HEK293 (cell line): Measurements from ENCODE around the gene COTL1.

ENCODE experiments used
- GLI4 ChIP-seq: fragments of 450-650 bp; formaldehyde crosslinking; IDR thresholded peaks from 2 replicates; pipeline ENCODE4 v1.5.1; 2016; ENCODE audit warnings: missing biosample characterization, missing genetic modification characterization
- KLF17 ChIP-seq: fragments of 450-650 bp; formaldehyde crosslinking; IDR thresholded peaks from 2 replicates; pipeline ENCODE4 v1.5.1; 2016; ENCODE audit warnings: missing biosample characterization, missing genetic modification characterization
- MEIS1 ChIP-seq: sonication (generic); formaldehyde crosslinking; IDR thresholded peaks from 2 replicates; pipeline ENCODE4 v1.8.1; 2022; ENCODE audit warnings: missing genetic modification reagents, mild to moderate bottlenecking, borderline replicate concordance
- MZF1 ChIP-seq: fragments of 450-650 bp; formaldehyde crosslinking; IDR thresholded peaks from 2 replicates; pipeline ENCODE4 v1.5.1; 2017; ENCODE audit warnings: missing biosample characterization, missing genetic modification characterization, borderline replicate concordance
- PRDM1 ChIP-seq: fragments of 450-650 bp; formaldehyde crosslinking; IDR thresholded peaks from 2 replicates; pipeline ENCODE4; 2016; ENCODE audit warnings: missing biosample characterization, missing genetic modification characterization
- PRDM10 ChIP-seq: fragments of 450-650 bp; formaldehyde crosslinking; IDR thresholded peaks from 2 replicates; pipeline ENCODE4 v1.5.1; 2016; ENCODE audit warnings: missing biosample characterization, missing genetic modification characterization
- PRDM6 ChIP-seq: fragments of 450-650 bp; formaldehyde crosslinking; IDR thresholded peaks from 2 replicates; pipeline ENCODE4 v1.5.1; 2017; ENCODE audit warnings: missing biosample characterization, missing genetic modification characterization
- RBAK ChIP-seq: fragments of 450-650 bp; formaldehyde crosslinking; IDR thresholded peaks from 2 replicates; pipeline ENCODE4 v1.5.1; 2016; ENCODE audit warnings: missing biosample characterization, missing genetic modification characterization
- SETDB1 ChIP-seq: IDR thresholded peaks from one replicate; pipeline ENCODE4 v1.6.1; 2017; ENCODE audit warnings: mild to moderate bottlenecking, low read length, moderate library complexity, mixed read lengths; ENCODE audit not compliant: insufficient read length
- SP2 ChIP-seq: fragments of 450-650 bp; formaldehyde crosslinking; IDR thresholded peaks from 2 replicates; pipeline ENCODE4 v1.5.1; 2016; ENCODE audit warnings: missing biosample characterization, missing genetic modification characterization
- ZFP69B ChIP-seq: fragments of 450-650 bp; formaldehyde crosslinking; IDR thresholded peaks from 2 replicates; pipeline ENCODE4 v1.5.1; 2016; ENCODE audit warnings: missing biosample characterization, missing genetic modification characterization
- ZNF10 ChIP-seq: fragments of 450-650 bp; formaldehyde crosslinking; IDR thresholded peaks from 2 replicates; pipeline ENCODE4 v1.5.1; 2017; ENCODE audit warnings: missing biosample characterization, missing genetic modification characterization
- ZNF112 ChIP-seq: fragments of 450-650 bp; formaldehyde crosslinking; IDR thresholded peaks from 2 replicates; pipeline ENCODE4 v1.5.0; 2017; ENCODE audit warnings: missing biosample characterization, missing genetic modification characterization
- ZNF132 ChIP-seq: fragments of 450-650 bp; formaldehyde crosslinking; IDR thresholded peaks from 2 replicates; pipeline ENCODE4 v1.5.1; 2017; ENCODE audit warnings: missing biosample characterization, missing genetic modification characterization, borderline replicate concordance
- ZNF155 ChIP-seq: fragments of 450-650 bp; formaldehyde crosslinking; IDR thresholded peaks from 2 replicates; pipeline ENCODE4 v1.5.1; 2016; ENCODE audit warnings: missing biosample characterization, missing genetic modification characterization
- ZNF2 ChIP-seq: fragments of 450-650 bp; formaldehyde crosslinking; IDR thresholded peaks from 2 replicates; pipeline ENCODE4 v1.5.1; 2016; ENCODE audit warnings: missing biosample characterization, missing genetic modification characterization
- ZNF335 ChIP-seq: fragments of 450-650 bp; formaldehyde crosslinking; conservative IDR thresholded peaks from 2 replicates; pipeline ENCODE4 v1.5.1; 2016; ENCODE audit warnings: missing biosample characterization, missing genetic modification characterization
- ZNF341 ChIP-seq: fragments of 450-650 bp; formaldehyde crosslinking; IDR thresholded peaks from 2 replicates; pipeline ENCODE4; 2016; ENCODE audit warnings: low read depth, missing biosample characterization, missing genetic modification characterization
- ZNF37A ChIP-seq: fragments of 450-650 bp; IDR thresholded peaks from 2 replicates; pipeline ENCODE4 v1.5.1; 2018; ENCODE audit warnings: missing biosample characterization, missing genetic modification characterization
- ZNF48 ChIP-seq: fragments of 450-650 bp; formaldehyde crosslinking; IDR thresholded peaks from 2 replicates; pipeline ENCODE4 v1.5.1; 2016; ENCODE audit warnings: missing biosample characterization, missing genetic modification characterization
- ZNF488 ChIP-seq: fragments of 450-650 bp; formaldehyde crosslinking; IDR thresholded peaks from 2 replicates; pipeline ENCODE4 v1.5.1; 2016; ENCODE audit warnings: missing biosample characterization, missing genetic modification characterization
- ZNF501 ChIP-seq: fragments of 450-650 bp; formaldehyde crosslinking; IDR thresholded peaks from 2 replicates; pipeline ENCODE4 v1.5.1; 2016; ENCODE audit warnings: missing biosample characterization, missing genetic modification characterization
- ZNF558 ChIP-seq: fragments of 450-650 bp; formaldehyde crosslinking; IDR thresholded peaks from 2 replicates; pipeline ENCODE4 v1.5.1; 2016; ENCODE audit warnings: missing biosample characterization, missing genetic modification characterization
- ZNF658 ChIP-seq: fragments of 450-650 bp; formaldehyde crosslinking; IDR thresholded peaks from 2 replicates; pipeline ENCODE4; 2016; ENCODE audit warnings: missing biosample characterization, missing genetic modification characterization
- ZNF692 ChIP-seq: fragments of 450-650 bp; formaldehyde crosslinking; IDR thresholded peaks from 2 replicates; pipeline ENCODE4 v1.5.1; 2016; ENCODE audit warnings: missing biosample characterization, missing genetic modification characterization
- ZNF776 ChIP-seq: fragments of 450-650 bp; formaldehyde crosslinking; IDR thresholded peaks from 2 replicates; pipeline ENCODE4 v1.5.0; 2017; ENCODE audit warnings: missing biosample characterization, missing genetic modification characterization, borderline replicate concordance
- ZNF791 ChIP-seq: fragments of 450-650 bp; formaldehyde crosslinking; IDR thresholded peaks from 2 replicates; pipeline ENCODE4 v1.5.1; 2016; ENCODE audit warnings: missing biosample characterization, missing genetic modification characterization
- ZNF837 ChIP-seq: fragments of 450-650 bp; formaldehyde crosslinking; IDR thresholded peaks from 2 replicates; pipeline ENCODE4 v1.5.1; 2016; ENCODE audit warnings: missing biosample characterization, missing genetic modification characterization
- ZSCAN16 ChIP-seq: fragments of 450-650 bp; formaldehyde crosslinking; IDR thresholded peaks from 2 replicates; pipeline ENCODE4 v1.5.1; 2016; ENCODE audit warnings: missing biosample characterization, missing genetic modification characterization
- ZSCAN18 ChIP-seq: fragments of 450-650 bp; formaldehyde crosslinking; IDR thresholded peaks from 2 replicates; pipeline ENCODE4 v1.5.1; 2016; ENCODE audit warnings: missing biosample characterization, missing genetic modification characterization
- ZSCAN30 ChIP-seq: fragments of 450-650 bp; IDR thresholded peaks from 2 replicates; pipeline ENCODE4 v1.5.1; 2018; ENCODE audit warnings: missing biosample characterization, mild to moderate bottlenecking, missing genetic modification characterization, moderate library complexity

Gene COTL1

GRCh38 chr16:84618581-84619460 lies 943 bp upstream of the COTL1 start (continued):
- TF ChIP-seq ZNF488 (tag by site-specific recombination) (no peak), MEIS1 (CRISPR knock-in tag) (no peak), SP2 (tag by site-specific recombination) (no peak), ZNF776 (tag by site-specific recombination) (no peak), ZNF791 (tag by site-specific recombination) (no peak), ZNF10 (tag by site-specific recombination) (no peak), ZNF112 (no peak), GLI4 (tag by site-specific recombination) (no peak), ZSCAN16 (tag by site-specific recombination) (no peak), PRDM10 (tag by site-specific recombination) (peak; percentile 92), ZNF501 (tag by site-specific recombination) (no peak), RBAK (no peak), ZNF132 (tag by site-specific recombination) (no peak), ZNF658 (tag by site-specific recombination) (no peak), KLF17 (tag by site-specific recombination) (no peak), ZNF837 (no peak), ZNF37A (tag by site-specific recombination) (no peak), ZNF558 (tag by site-specific recombination) (no peak), SETDB1 (no peak), ZNF155 (tag by site-specific recombination) (no peak), ZNF48 (no peak), PRDM6 (tag by site-specific recombination) (no peak), ZNF335 (tag by site-specific recombination) (no peak; the same call in 1 of the 2 replicates), ZNF2 (tag by site-specific recombination) (no peak), ZNF692 (tag by site-specific recombination) (peak; percentile 47; the same call in 1 of the 2 replicates), PRDM1 (tag by site-specific recombination) (no peak), ZSCAN18 (no peak), ZNF341 (tag by site-specific recombination) (no peak; the same call in 1 of the 2 replicates), MZF1 (0 out of 2 replicates have a peak, but pooled peaks have one; percentile 16), ZSCAN30 (no peak), ZFP69B (tag by site-specific recombination) (0 out of 2 replicates have a peak, but pooled peaks have one; percentile 22)
